ENCODE results near the gene JAZF1.

JAZF1 gene

DNA sequence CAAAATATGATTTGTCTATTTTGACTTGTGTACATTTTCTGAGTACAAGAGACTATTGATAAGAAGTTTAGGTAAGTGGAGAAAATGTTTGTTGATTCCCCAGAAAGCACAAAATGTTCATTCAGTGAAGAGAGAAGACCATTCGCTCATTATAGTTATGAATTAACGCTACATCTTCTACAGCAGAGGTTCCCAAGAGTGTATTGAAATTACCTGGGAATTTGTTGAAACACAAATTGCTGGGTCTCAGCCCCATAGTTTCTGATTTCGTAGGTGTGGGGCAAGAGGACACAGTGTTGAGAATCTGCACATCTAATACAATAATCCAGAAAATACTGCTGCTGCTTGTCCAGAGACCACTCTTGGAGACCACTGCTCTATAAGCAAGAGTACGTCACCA is 24.2 kb downstream of the JAZF1 start:
- no peaks in the 10 kb centered on the region for H4K20me1 ChIP-seq (ENCODE audit: control insufficient read depth, insufficient read depth, low read depth, low read length)
- peaks cover 28% of the 10 kb centered on the region for H3K36me3 ChIP-seq (ENCODE audit: control insufficient read depth, low read length)
- peaks cover 56% of the 10 kb centered on the region for H3F3A ChIP-seq (ENCODE audit: control insufficient read depth, insufficient read depth)
- H3K4me2 ChIP-seq (ENCODE audit: low read length), result peak overlapping the region; percentile 82
- H3K79me2 ChIP-seq (ENCODE audit: control insufficient read depth, low read length), result peaks cover 89% of the 10 kb centered on the region
- H3K4me1 ChIP-seq (ENCODE audit: control insufficient read depth, low read length), result peaks cover 97% of the 10 kb centered on the region
- H3K9me3 ChIP-seq (ENCODE audit: control insufficient read depth, insufficient read depth, low read length), result no peaks in the 10 kb centered on the region
- H3K27ac ChIP-seq (ENCODE audit: low read depth, low read length), result peak overlapping the region; percentile 94
- H3K4me3 ChIP-seq (ENCODE audit: low read length), result peak overlapping the region; percentile 66
- TF ChIP-seq, protein P1, sequence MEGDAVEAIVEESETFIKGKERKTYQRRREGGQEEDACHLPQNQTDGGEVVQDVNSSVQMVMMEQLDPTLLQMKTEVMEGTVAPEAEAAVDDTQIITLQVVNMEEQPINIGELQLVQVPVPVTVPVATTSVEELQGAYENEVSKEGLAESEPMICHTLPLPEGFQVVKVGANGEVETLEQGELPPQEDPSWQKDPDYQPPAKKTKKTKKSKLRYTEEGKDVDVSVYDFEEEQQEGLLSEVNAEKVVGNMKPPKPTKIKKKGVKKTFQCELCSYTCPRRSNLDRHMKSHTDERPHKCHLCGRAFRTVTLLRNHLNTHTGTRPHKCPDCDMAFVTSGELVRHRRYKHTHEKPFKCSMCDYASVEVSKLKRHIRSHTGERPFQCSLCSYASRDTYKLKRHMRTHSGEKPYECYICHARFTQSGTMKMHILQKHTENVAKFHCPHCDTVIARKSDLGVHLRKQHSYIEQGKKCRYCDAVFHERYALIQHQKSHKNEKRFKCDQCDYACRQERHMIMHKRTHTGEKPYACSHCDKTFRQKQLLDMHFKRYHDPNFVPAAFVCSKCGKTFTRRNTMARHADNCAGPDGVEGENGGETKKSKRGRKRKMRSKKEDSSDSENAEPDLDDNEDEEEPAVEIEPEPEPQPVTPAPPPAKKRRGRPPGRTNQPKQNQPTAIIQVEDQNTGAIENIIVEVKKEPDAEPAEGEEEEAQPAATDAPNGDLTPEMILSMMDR (IDR thresholded peaks at IDR 0.05; ENCODE audit: low read depth, low read length, poor library complexity, severe bottlenecking), result no peak
- TF ChIP-seq EZH2phosphoT487 (IDR thresholded peaks at IDR 0.05; ENCODE audit: borderline replicate concordance, low read length), result no peak
- no peaks in the 10 kb centered on the region for H3K27me3 ChIP-seq (ENCODE audit: control insufficient read depth, low read length)
- no peaks in the 10 kb centered on the region for H3K9me2 ChIP-seq (replicated peaks; ENCODE audit: control insufficient read depth, low read length)

DNA sequence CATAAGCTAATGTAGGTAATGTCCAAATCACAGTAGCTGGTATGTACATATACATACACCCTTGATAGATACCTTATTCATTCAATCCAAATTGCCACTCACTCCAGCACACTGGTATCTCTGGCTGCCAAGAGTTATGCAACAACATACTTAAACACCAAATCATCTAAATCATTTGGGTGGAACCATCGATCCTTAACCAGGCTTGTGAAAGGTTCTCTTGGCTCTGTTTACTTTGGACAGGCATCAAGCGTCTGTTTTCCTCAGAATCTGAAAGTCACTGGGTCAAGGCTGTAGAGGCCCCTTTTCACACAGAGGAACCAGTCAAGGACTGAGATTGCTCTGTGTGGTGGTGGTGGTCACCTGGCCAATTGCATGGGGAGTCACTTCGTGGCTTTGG is 24.6 kb downstream of the JAZF1 start:
- Histone ChIP-seq H3F3A (ENCODE audit: control insufficient read depth, insufficient read depth) (peaks cover 51% of the 10 kb centered on the region), H3K9me2 (replicated peaks; ENCODE audit: control insufficient read depth, low read length) (no peaks in the 10 kb centered on the region), H3K27ac (ENCODE audit: low read depth, low read length) (peak overlapping the region; percentile 94), H3K4me2 (ENCODE audit: low read length) (peak overlapping the region; percentile 82), H3K9me3 (ENCODE audit: control insufficient read depth, insufficient read depth, low read length) (no peaks in the 10 kb centered on the region), H3K4me1 (ENCODE audit: control insufficient read depth, low read length) (peaks cover 97% of the 10 kb centered on the region), H3K27me3 (ENCODE audit: control insufficient read depth, low read length) (no peaks in the 10 kb centered on the region), H4K20me1 (ENCODE audit: control insufficient read depth, insufficient read depth, low read depth, low read length) (no peaks in the 10 kb centered on the region), H3K4me3 (ENCODE audit: low read length) (peak overlapping the region; percentile 66), H3K36me3 (ENCODE audit: control insufficient read depth, low read length) (peaks cover 27% of the 10 kb centered on the region), H3K79me2 (ENCODE audit: control insufficient read depth, low read length) (peaks cover 86% of the 10 kb centered on the region)
- TF ChIP-seq EZH2phosphoT487 (IDR thresholded peaks at IDR 0.05; ENCODE audit: borderline replicate concordance, low read length), result no peak
- TF ChIP-seq, protein P1 (IDR thresholded peaks at IDR 0.05; ENCODE audit: low read depth, low read length, poor library complexity, severe bottlenecking), result no peak

DNA sequence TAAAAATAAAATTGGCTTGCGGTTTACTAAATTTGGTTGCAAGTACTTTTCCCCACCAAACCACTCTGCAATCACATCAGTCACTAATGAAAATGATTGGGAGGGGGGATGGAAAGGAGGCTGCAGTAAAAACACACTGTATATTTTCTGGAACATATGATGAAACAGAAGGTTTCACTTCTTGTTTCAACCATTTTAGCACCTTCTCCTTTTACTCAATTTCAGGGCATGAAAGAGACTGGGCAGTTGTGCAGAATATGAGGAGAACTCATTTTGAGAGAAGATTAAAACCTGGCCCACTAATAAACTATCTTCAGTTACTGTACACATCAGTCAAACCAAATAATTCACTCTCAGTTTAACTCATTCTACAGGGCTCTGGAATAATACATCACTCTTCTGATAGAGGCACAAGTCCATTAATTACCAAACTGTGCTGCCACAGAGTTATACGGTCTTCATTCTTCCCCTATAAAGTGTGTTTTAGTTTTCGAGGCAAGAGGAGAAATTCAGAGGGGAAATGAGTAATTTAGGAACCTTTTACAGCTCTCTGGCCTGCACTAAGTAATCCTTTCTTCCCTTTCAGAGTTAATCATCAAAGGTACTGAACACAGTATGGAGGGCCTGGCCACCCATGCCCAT is 25.5 kb downstream of the JAZF1 start:
- H3K4me1 ChIP-seq (ENCODE audit: control insufficient read depth, low read length), result peaks cover 96% of the 10 kb centered on the region
- peak overlapping the region; percentile 82 for H3K4me2 ChIP-seq (ENCODE audit: low read length)
- peak overlapping the region; percentile 94 for H3K27ac ChIP-seq (ENCODE audit: low read depth, low read length)
- H4K20me1 ChIP-seq (ENCODE audit: control insufficient read depth, insufficient read depth, low read depth, low read length), result no peaks in the 10 kb centered on the region
- no peaks in the 10 kb centered on the region for H3K9me2 ChIP-seq (replicated peaks; ENCODE audit: control insufficient read depth, low read length)
- TF ChIP-seq, protein P1 (IDR thresholded peaks at IDR 0.05; ENCODE audit: low read depth, low read length, poor library complexity, severe bottlenecking), result no peak
- no peak for TF ChIP-seq EZH2phosphoT487 (IDR thresholded peaks at IDR 0.05; ENCODE audit: borderline replicate concordance, low read length)
- peaks cover 43% of the 10 kb centered on the region for H3F3A ChIP-seq (ENCODE audit: control insufficient read depth, insufficient read depth)
- no peaks in the 10 kb centered on the region for H3K9me3 ChIP-seq (ENCODE audit: control insufficient read depth, insufficient read depth, low read length)
- H3K36me3 ChIP-seq (ENCODE audit: control insufficient read depth, low read length), result peaks cover 23% of the 10 kb centered on the region
- peak overlapping the region; percentile 66 for H3K4me3 ChIP-seq (ENCODE audit: low read length)
- H3K79me2 ChIP-seq (ENCODE audit: control insufficient read depth, low read length), result peaks cover 84% of the 10 kb centered on the region
- no peaks in the 10 kb centered on the region for H3K27me3 ChIP-seq (ENCODE audit: control insufficient read depth, low read length)

All from DOHH2 (cell line).